ENCODE results near the gene EXOG.

- TF ChIP-seq CTCF (IDR thresholded peaks at IDR 0.05; ENCODE audit: low read length) (no peak), EZH2 (IDR thresholded peaks at IDR 0.05; ENCODE audit: borderline replicate concordance, low read length) (no peak)
Measured at GRCh38 chr3:38536671-38537070, 40.5 kb downstream of the EXOG start.

Data from OCI-LY1 (cell line).